HG03139 (cell line): ENCODE measurements around the gene MRAS.
"Not testable (repeated sequence)": the region's sequence is repeated elsewhere in the genome, so short reads cannot be mapped to it uniquely, and the experiment has no call there.

Experiments
- ATAC-seq: cut with Tn5 transposase; IDR thresholded peaks from one replicate; pipeline ENCODE4 v1.9.1; 2021; ENCODE audit not compliant: unreplicated experiment

Gene MRAS

GRCh38 chr3:138442433-138442832, 94.1 kb downstream of the MRAS start:
- ATAC-seq = no peak

- no peak for ATAC-seq
These were observed 94.7 kb downstream of the MRAS start for GRCh38 chr3:138443091-138443490.

GRCh38 chr3:138443521-138444503, 95.4 kb downstream of the MRAS start:
- no peak for ATAC-seq

GRCh38 chr3:138445236-138445635, 96.9 kb downstream of the MRAS start:
- no peak for ATAC-seq

DNA sequence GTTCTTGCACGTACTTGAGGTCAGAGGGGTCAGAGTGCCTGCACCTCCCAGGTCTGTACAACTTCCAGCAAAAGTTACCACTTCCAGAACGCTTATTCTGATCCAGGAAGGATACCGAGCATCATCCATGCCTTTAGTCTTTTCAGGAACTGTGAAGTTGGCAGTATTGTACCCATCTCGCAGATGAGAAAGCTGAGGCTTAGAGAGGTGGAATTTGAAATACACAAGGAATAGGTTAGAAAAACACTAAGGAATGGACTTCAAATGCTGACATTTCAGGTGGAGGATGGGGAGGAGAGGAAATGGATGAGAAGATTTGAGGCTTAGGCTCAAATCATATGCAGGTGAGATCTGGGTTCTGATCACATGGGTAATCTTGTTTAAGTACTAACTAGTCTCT, 97.3 kb downstream of the MRAS start:
- ATAC-seq = no peak

- ATAC-seq = no peak
These were observed 100.3 kb downstream of the MRAS start for GRCh38 chr3:138448631-138449030.

GRCh38 chr3:138449490-138449889, 101.1 kb downstream of the MRAS start:
- ATAC-seq = no peak

DNA sequence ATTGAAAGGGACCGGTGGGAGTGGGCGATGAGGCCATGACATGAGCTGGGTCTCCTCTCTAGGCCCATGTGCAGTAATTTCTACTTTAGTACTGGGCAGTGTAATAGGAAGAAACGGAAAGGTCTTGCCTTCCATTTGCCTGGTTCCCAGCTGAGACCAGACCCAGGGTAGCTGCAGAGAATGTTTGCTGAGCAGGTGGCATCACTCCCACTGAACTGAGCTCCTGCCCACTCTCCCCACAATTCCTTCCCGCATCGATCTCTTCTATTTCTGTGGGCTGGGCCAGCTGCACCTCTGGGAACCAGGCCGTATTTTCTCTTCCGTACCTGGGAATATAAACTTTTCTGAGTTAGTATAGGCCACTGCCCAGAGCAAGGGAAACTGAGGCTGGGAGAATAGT, 101.8 kb downstream of the MRAS start:
- ATAC-seq = no peak

DNA sequence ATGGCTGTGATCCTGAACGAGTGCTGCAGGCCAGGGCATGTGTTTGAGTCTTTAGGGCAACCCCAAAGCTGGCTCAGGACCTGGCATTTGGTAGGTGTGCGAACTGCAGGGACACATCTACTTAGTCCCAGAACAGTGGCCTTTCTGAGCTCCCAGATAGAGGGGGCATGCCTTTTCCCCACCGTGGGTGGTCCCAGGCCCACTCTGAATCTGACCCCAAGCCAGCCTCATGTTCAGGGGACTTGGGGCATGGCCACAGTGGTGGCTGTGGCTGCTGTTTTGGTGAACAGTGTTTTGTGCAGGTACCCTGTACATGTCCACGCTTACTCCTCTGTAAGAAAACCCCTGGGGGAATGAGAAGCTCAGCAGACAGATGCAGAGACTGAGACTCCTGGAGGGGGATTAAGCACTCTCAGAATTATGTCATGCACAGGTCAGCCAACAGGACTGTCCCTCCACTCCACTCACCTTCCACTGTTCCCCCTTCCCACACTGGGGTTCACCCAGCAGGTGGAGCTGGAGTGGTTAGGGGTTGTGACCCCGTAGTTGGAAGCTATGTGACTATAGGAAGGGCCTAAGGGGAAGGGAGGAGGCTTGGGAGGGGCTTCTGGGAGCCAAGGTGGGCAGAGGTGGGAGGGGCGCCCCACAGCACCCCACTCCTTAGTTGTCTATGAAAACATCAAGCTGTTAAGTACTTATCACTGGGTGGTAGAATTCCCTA, 102.5 kb downstream of the MRAS start:
- no peak for ATAC-seq

DNA sequence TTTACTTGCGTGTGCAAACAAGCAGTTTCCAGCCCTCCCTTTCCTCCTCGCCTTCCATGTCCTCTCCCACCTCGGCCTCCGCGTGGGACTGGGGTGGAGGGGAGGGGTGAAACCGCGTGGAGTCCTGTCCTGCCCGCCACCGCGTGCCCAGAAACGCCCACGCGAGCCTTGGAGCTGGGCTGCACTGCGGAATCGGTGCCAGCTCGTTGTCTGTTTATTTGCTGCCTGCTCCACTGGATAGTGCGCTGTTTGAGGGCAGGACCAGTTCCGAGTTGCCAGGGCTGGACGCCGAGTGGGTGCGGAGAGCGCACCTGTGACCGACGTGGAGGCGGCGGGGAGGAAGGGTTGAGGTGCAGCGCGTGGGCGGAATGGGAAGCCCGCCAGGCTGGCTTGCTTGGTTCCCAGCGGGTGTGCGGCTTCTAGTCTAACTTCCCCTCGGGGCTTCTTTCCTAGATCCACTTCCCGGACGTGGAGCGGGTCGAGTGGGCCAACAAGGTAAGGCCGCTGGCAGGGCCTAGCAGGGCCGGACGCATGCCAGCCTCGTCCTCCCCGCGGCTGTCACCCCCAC, 103.3 kb downstream of the MRAS start:
- ATAC-seq = no peak

- no peak for ATAC-seq
These were observed 104.1 kb downstream of the MRAS start for GRCh38 chr3:138452436-138452835.

DNA sequence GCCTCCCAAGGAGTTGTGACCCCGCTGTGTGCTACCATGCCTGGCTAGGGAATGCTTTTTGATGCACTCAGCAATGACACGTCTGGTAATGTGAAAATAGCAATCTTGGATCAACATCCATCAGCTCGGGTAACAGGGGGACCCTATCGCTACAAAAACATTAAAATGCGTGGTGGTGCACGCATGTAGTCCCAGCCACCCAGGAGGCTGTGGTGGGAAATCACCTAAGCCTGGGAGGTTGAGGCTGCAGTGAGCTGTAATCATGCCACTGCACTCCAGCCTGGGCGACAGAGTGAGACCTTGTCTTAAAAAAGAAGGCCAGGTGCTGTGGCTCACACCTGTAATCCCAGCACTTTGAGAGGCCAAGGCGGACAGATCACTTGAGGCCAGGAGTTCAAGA, 105.6 kb downstream of the MRAS start:
- ATAC-seq = not testable (repeated sequence)
